HepG2 (cell line): Measurements from ENCODE around the gene TMEM273. TPM values are rescaled to one million over a fixed set of nuclear protein-coding genes. Genes with fewer than 3 reads are reported as not detected.

Source experiments
- ATAC-seq: fragments of 200-7000 bp; cut with Tn5 transposase; 3 replicates; pipeline ENCODE4 v1.9.1; 2020; ENCODE audit warnings: mild to moderate bottlenecking, moderate library complexity
- BruUV-seq: library from RNA; stranded (reverse); fragments of 400-500 nt; replicated peaks from 2 replicates; lab custom pipeline; 2021; lab: Mats Ljungman, UMichigan
- CTCF ChIA-PET: fragments of 300-600 bp; formaldehyde crosslinking; extraction: SDS; loops from one replicate; lab custom pipeline; 2021; ENCODE audit warnings: low total read pairs, inconsistent platforms, low intra/inter-chr PET ratio; lab: Yijun Ruan, JAX
- POLR2A ChIA-PET: fragments of 350-600 bp; sonication (Branson Sonifier 250); formaldehyde crosslinking; loops from one replicate; lab custom pipeline; 2020; ENCODE audit warnings: antibody characterized with exemption, inconsistent platforms; lab: Yijun Ruan, JAX
- DNase-seq: peaks from one replicate; pipeline ENCODE4 v3.0.0-alpha.2; 2015; ENCODE audit warnings: low spot score
- FAIRE-seq: peaks from 3 replicates; lab custom pipeline; 2011; peaks lifted over from hg19 to GRCh38; lab: Jason Lieb, UNC
- H2AFZ ChIP-seq: one replicate; pipeline ENCODE4 v1.6.1; 2011; ENCODE audit warnings: low read length, inconsistent platforms
- H3K27ac ChIP-seq: fragments of 300-600 bp; 3 replicates; pipeline ENCODE4 v1.8.0; 2011; ENCODE audit warnings: mixed run types, mild to moderate bottlenecking, mixed read lengths, low read length, inconsistent platforms; ENCODE audit not compliant: insufficient read depth; ENCODE audit errors: extremely low read length
- H3K27me3 ChIP-seq, 2 experiments: fragments of 200-600 bp in 1 of 2; 2 replicates in 1 of 2; 3 replicates in 1 of 2; pipeline versions ENCODE4 v1.6.0 to v1.8.0; 2011; ENCODE audit warnings: low read length in 2 of 2, mild to moderate bottlenecking in 2 of 2, moderate library complexity in 2 of 2, inconsistent platforms in 1 of 2; ENCODE audit not compliant: insufficient read depth in 2 of 2, control insufficient read depth in 1 of 2
- H3K36me3 ChIP-seq, 2 experiments: fragments of 200-600 bp in 1 of 2; replicated peaks in 1 of 2; 2 replicates in 1 of 2; 3 replicates in 1 of 2; pipeline versions ENCODE4 v1.5.1 to v1.8.0; 2011; ENCODE audit warnings: low read length in 2 of 2, inconsistent platforms in 1 of 2; ENCODE audit not compliant: insufficient read depth in 2 of 2, control insufficient read depth in 1 of 2
- H3K4me1 ChIP-seq: 2 replicates; pipeline ENCODE4 v1.5.1; 2012; ENCODE audit warnings: low read length, inconsistent platforms; ENCODE audit not compliant: insufficient read depth
- H3K4me2 ChIP-seq: 2 replicates; pipeline ENCODE4 v1.6.0; 2011; ENCODE audit warnings: low read depth, low read length, inconsistent platforms
- H3K4me3 ChIP-seq, 3 experiments: fragments of 200-600 bp in 1 of 3; sonication (generic), shearing (Covaris generic) in 1 of 3; replicated peaks in 1 of 3; 2 replicates each; pipeline ENCODE4 v1.5.1; 2011 to 2016; ENCODE audit warnings: low read length in 3 of 3, inconsistent platforms in 2 of 3, low read depth in 2 of 3, mild to moderate bottlenecking in 2 of 3, control low read depth in 1 of 3, mixed read lengths in 1 of 3; ENCODE audit not compliant: insufficient read depth in 1 of 3
- H3K79me2 ChIP-seq: one replicate; pipeline ENCODE4 v1.6.1; 2011; ENCODE audit warnings: low read length, inconsistent platforms; ENCODE audit not compliant: insufficient read depth
- H3K9ac ChIP-seq: 2 replicates; pipeline ENCODE4 v1.6.0; 2011; ENCODE audit warnings: mild to moderate bottlenecking, low read depth, low read length, inconsistent platforms; ENCODE audit not compliant: insufficient read depth
- H3K9me3 ChIP-seq: 2 replicates; pipeline ENCODE4 v1.5.1; 2012; ENCODE audit warnings: mild to moderate bottlenecking, low read length
- H4K20me1 ChIP-seq: 2 replicates; pipeline ENCODE4 v1.6.0; 2011; ENCODE audit warnings: inconsistent platforms, mild to moderate bottlenecking, low read length, moderate library complexity; ENCODE audit not compliant: insufficient read depth
- CHD2 ChIP-seq: IDR thresholded peaks from 2 replicates; pipeline ENCODE4 v1.6.1; 2011; ENCODE audit warnings: low read depth, low read length, improper control_type of control experiment
- HNF1B ChIP-seq: sonication (generic); formaldehyde crosslinking; IDR thresholded peaks from 2 replicates; pipeline ENCODE4 v1.5.1; 2020; ENCODE audit warnings: mild to moderate bottlenecking, moderate library complexity, missing genetic modification reagents
- MAFK ChIP-seq, 2 experiments: IDR thresholded peaks in 1 of 2; conservative IDR thresholded peaks in 1 of 2; 2 replicates each; pipeline ENCODE4 v1.6.1; 2011; ENCODE audit warnings: improper control_type of control experiment in 2 of 2, low read length in 2 of 2
- PAXIP1 ChIP-seq: sonication (generic); formaldehyde crosslinking; conservative IDR thresholded peaks from 2 replicates; pipeline ENCODE4 v1.4.0; 2020; ENCODE audit warnings: mild to moderate bottlenecking, missing genetic modification reagents, moderate library complexity
- ZNF407 ChIP-seq: sonication (generic); formaldehyde crosslinking; IDR thresholded peaks from one replicate; pipeline ENCODE4 v1.5.1; 2020; ENCODE audit warnings: mild to moderate bottlenecking, missing genetic modification reagents; ENCODE audit errors: not compliant biosample characterization
- ZNF503 ChIP-seq: sonication (generic); formaldehyde crosslinking; IDR thresholded peaks from 2 replicates; pipeline ENCODE4 v1.4.0; 2020; ENCODE audit warnings: missing genetic modification reagents
- ZNF552 ChIP-seq: sonication (generic); formaldehyde crosslinking; IDR thresholded peaks from 2 replicates; pipeline ENCODE4 v1.9.0; 2022; ENCODE audit warnings: missing genetic modification reagents, mild to moderate bottlenecking, borderline replicate concordance
- ZZZ3 ChIP-seq: sonication (generic); formaldehyde crosslinking; IDR thresholded peaks from 2 replicates; pipeline ENCODE4 v1.4.0; 2020; ENCODE audit warnings: missing genetic modification reagents, mild to moderate bottlenecking, borderline replicate concordance
- WGBS: methylation state at CpG from one replicate; pipeline ENCODE4 v1.1.6; 2017; ENCODE audit warnings: low lambda C conversion rate; 5-methylcytosine and 5-hydroxymethylcytosine counted together
- in situ Hi-C: cut with HindIII; loops from 2 replicates; pipeline ENCODE4 v1.10.0; 2017; ENCODE audit warnings: low pct_unique_long_range_greater_than_20kb; ENCODE audit not compliant: extremely low pct_ligation_motif_present
- intact Hi-C: fragments of 100-400 bp; cut with micrococcal nuclease; formaldehyde crosslinking; loops from one replicate; pipeline ENCODE4 v1.10.0; 2022; ENCODE audit not compliant: unreplicated experiment
- polyA plus RNA-seq, 8 experiments: library from polyadenylated mRNA; depleted of rRNA in 3 of 8; stranded (reverse) in 7 of 8; unstranded in 1 of 8; fragments of >200 nt; fragmentation: Illumina TruSeq in 4 of 8; extraction: Trizol in 4 of 8; gene quantifications; 2 replicates each; pipeline versions ENCODE4 v1.2.1 to v1.2.3, GENCODE V29; 2011 to 2016; ENCODE audit warnings: low read depth in 4 of 8, missing spikeins in 1 of 8, mixed read lengths in 1 of 8; ENCODE audit not compliant: insufficient read depth in 1 of 8
- total RNA-seq, 5 experiments: library from RNA; depleted of rRNA; stranded (reverse); fragments of >200 nt; fragmentation: Illumina TruSeq; extraction: Trizol; gene quantifications; 2 replicates each; pipeline ENCODE4 v1.2.3, GENCODE V29; 2016; ENCODE audit warnings: low read depth in 1 of 5

TMEM273 gene
- total and polyA plus RNA-seq, 2 of the 13 experiments (the other 11 are each of a cell fraction or from before 2014, with no cell fraction given) = not detected

GRCh38 chr10:49158404-49158803 lies 29.8 kb downstream of the TMEM273 start:
- POLR2A ChIA-PET = no interaction called here
- in situ Hi-C loops = no loop called here
- TF ChIP-seq HNF1B (CRISPR knock-in tag) (no peak), PAXIP1 (CRISPR knock-in tag) (no peak), ZNF503 (no peak), MAFK (conservative IDR thresholded peaks at IDR 0.05 in 1 of 2, IDR thresholded peaks at IDR 0.05 in 1 of 2; ENCODE audit: low read length in 2 of 2) (no peak), ZNF407 (no peak), ZZZ3 (CRISPR knock-in tag) (no peak), ZNF552 (CRISPR knock-in tag) (no peak), CHD2 (no peak)

More at GRCh38 chr10:49158404-49158803, 29.8 kb downstream of the TMEM273 start:
- Histone ChIP-seq H3K9ac (no peak overlapping the region), H4K20me1 (no peaks in the 10 kb centered on the region), H3K4me3 (no peak overlapping the region), H3K79me2 (no peaks in the 10 kb centered on the region), H3K27ac (no peak overlapping the region), H3K4me2 (no peak overlapping the region), H2AFZ (no peak overlapping the region), H3K36me3 (no peaks in the 10 kb centered on the region), H3K4me1 (no peaks in the 10 kb centered on the region), H3K27me3 (no peaks in the 10 kb centered on the region; a peak in 1 of 5 replicates), H3K9me3 (no peaks in the 10 kb centered on the region)
- no TSS peak for BruUV-seq
- 38% methylated on average over 7 of the region's 7 CpGs for WGBS
- CTCF ChIA-PET = no interaction called here
- FAIRE-seq (no peak), ATAC-seq (no peak), DNase-seq (no peak)
- intact Hi-C loops = no loop called here
